Ureter (tissue), 1 donor: Measurements from ENCODE around the gene SMARCB1. TPM values are rescaled to one million over a fixed set of nuclear protein-coding genes. Genes with fewer than 3 reads are reported as not detected.
"Not testable (repeated sequence)": the region's sequence is repeated elsewhere in the genome, so short reads cannot be mapped to it uniquely, and the experiment has no call there.

Experiments
- DNase-seq: peaks from one replicate; pipeline ENCODE4 v3.0.0-alpha.2; 2020; ENCODE audit warnings: low spot score
- total RNA-seq: library from RNA; stranded (reverse); gene quantifications from one replicate; pipeline ENCODE4 v1.2.4, GENCODE V29; 2023
- donor health status: DM: yes; HTN: yes; CAD: no.

Gene SMARCB1
- total RNA-seq, 1 donor from 2014 or later = 74.0 TPM

DNA sequence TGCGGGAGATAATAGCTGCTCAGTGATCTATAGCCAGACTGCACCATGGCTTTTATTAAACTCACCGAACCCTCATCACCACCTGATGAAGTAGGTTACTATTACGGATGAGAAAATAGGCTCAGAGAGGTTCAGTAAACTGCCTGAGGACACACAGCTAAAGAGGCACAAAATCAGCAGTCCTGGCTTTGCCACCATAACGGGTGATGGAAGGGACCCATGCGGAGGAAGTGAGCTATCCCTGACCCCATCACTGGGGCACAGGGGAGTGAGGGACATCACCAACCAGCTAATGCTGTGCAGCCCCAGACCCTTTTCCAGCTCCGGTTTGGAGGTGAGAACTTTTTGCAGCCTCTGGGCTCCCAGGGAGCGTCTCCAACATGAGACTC is 59.3 kb downstream of the SMARCB1 start:
- DNase-seq = no peak

DNA sequence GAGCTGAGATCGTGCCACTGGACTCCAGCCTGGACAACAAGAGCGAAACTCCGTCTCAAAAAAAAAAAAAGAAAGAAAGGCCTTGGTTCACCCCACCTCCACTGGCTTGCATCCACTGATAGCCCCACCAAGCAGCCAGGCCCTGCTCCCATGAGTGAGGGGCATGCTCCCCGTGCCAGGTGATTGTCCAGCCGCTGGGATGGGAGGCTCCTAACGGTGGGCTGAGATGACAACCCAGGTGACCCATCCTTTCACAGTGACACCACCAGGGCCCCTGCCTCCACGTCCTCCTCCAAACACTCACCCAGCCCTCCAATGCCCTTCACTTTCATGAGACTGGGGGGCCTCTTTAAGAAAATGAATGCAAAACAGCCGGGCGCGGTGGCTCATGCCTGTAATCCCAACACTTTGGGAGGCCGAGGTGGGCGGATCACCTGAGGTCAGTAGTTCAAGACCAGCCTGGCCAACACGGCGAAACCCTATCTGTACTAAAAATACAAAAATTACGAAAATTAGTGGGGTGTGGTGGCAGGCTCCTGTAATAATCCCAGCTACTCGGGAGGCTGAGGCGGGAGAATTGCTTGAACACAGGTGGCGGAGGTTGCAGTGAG is 60.6 kb downstream of the SMARCB1 start:
- no peak for DNase-seq

DNA sequence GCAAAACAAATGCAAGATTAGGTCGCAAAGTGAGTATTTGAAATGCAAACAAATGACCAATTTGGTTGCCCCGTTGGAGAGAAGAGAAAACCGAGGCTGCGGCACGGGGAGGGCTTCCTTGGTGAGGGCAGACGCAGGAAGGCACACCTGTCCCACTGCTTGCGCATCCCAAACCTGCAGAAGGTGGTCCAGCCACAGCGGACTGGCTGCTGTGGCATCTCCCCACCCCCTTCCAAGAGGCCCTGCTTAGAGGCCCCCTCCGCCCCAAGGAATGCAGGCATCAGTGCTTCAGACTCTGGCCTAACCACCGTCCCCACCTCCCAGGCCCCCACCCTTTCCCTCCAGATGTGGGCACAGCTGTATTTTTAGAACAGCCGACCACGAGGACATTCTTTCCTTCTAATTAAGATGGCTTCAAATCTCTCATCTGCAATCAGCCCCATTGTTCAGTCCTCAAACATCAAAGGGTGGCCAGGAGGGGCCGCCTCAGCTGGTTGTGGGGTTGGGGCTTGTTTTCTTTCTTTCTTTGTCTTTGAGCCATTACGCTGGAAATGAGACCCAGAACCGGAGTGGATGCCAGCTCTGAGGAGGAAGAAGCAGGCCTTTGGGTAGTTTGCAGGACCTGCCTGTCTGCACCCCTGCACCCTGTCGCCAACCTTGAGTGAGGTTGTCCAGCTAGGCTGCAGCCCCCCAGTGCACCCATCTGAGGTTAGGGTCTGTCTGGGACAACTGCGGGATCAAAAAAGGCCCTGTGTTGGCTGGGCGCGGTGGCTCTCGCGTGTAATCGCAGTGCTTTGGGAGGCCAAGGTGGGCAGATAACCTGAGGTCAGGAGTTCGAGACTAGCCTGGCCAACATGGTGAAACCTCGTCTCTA is 61.5 kb downstream of the SMARCB1 start:
- no peak for DNase-seq

DNA sequence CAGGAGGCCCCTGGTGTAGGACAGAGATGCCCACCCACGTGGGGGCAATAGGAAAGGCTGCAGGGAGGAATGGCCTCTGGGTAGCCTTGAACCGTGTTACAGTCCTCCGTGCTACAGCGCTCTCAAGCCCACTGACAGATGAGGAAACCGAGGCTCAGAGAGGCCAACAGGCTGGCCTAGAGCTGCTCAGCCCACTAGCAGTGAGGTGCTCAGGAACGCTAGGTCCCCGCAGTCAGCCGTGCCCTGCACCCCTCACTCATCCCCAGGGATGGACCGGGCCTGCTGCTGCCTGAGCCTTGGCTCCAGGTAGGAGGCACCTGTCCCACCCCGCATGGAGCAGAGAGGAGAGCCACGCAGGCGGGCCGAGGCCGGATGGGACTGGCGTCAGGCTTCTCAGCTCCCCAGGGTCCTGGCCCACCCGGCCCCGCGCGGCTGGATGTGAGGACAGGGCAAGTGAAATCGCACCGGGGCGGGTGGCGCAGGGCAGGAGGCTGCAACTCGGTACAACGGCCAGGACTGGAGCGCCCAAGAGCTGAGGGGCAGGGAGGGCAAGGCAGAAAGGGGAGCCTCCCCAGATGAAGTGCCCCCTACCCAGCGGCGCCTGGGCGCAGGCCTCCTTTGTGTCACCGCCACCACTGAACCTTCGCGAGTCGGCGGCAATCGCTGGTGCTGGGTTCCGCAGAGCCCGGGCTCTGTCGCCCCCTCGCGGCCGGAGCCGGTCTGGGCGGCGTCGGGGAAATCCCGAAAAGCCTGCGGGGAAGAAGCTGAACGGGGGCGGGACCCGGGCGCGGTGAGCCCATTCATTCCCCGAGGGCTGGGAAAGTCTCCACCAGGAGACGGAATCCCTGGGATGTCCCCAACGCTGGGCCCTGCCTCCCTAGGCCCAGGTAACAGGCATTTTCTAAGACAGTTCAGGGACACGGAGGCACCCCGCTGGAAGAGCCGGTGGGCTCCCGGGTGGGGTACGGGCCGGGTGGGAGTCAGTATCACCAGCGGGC is 62.5 kb downstream of the SMARCB1 start:
- peak; percentile 85 for DNase-seq

DNA sequence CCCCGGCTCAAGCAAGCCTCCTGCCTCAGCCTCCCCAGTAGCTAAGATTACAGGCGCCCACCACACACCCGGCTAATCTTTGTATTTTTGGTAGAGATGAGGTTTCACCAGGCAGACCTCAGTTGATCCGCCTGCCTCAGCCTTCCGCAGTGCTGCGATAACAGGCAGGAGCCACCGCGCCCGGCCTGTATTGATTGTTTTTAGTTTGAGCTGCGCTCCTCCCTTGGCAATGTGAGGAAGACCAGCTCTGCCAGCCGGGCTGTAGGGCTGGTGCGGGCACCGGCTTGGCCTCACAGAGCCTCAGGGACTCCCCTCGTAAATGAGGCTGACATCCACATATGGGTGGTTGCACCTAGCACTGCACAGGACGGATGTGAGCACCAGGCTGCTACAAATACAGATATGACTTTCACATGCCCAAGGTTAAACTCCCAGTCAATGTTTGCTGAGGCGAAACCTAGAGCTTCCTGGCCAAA is 63.4 kb downstream of the SMARCB1 start:
- DNase-seq = no peak

DNA sequence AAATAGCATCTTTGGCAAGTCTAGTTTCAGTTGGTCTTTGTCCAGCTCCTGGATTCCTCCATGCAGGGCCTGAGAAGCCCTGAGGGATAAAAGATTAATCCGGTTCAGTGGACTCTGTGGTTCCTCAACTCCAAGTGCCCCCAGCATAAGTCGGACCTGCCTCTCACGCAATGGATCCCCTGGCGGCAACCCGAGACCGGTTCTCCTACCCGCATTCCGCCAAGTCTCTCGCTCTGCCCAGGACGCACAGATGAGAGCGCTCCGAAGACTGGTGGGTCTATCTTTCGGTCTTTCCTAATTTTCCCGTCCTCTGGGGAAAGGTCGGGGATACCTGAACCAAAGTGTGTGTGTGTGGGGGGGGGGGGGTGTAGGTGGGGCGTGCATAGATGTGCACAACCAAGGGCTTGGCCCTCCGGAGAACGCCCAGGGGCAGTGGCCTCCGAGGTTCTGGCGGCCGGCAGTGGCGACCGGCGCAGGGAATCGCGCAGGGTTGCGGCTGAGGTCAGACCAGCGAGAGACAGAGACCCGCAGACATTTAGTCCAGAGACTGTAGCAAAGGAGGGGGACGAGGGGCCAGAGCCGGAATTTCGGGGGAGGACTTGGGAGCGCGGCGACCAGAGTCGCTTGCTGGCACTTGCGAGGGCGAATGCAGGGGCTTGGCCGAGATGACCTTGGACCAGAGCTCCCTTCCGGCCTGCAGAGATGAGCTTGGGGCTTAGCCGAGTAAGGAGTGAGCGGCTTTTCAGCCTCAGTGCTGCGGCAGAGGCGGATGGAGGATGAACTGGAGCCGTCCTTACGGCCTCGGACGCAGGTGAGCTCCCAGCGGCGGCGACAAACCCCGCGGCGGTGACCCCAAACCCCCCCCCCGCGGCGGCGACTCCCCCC is 70.2 kb downstream of the SMARCB1 start:
- no peak for DNase-seq

DNA sequence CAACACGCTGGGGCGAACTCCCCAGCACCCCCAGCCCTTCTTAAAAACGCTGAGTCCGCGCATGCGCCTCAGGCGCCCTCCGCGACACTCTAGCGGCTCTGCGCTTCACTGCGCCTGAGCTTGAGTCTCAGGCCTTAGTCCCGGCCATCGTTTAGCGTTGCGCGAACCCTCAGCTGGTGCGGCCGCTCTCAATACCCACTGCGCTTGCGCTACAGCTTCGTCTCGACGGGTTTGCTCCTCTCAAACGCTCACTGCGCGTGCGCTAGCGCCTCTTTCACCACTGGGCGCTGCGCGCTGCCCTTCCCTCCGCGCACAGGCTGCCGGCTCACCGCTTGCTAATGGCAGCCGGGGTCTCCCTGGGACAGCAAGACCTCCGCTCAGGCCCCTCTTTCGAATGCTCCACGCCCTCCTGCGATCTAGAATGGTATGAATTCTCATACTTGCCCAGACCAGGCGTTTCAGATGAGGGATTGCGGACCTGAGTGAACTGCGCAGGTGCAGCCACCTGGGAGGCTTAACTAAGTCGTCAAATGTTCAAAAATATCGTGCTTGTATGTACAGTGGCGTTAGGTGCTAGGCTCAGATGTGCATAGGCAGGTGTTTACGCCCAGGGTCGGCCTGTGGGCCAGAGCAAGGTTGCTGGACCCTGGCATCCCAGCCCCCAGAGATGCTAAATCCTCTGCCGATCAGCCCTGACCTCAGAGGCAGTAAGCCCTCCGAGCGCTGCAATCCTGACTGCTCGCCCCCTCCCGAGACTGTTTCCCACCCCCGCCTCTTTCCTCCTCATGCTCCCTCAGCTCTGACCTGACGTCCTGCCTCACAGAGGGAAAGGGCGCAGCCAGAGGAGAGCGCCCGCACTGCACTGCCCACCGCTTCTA is 71.1 kb downstream of the SMARCB1 start, which contains the start of gene SLC2A11:
Gene SLC2A11, plus strand, starts transcription at position 270 of the 878 bp plus-strand sequence. Its CDS starts 125 bp downstream, at position 395.
- peak; percentile 96 for DNase-seq

DNA sequence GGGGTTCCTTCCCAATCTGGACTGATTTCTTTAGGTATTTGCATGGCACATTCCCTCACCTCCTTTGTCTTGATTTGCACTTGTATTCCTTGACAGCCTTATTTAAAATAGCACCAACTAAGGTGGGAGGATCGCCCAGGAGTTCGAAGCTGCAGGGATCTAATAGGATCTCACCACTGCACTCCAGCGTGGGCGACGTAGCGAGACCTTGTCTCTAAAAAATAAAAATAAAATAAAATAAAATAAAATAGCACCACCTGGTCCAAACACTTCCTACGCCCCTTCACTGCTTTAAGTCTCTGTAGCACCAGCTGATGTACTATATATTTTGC is 71.7 kb downstream of the SMARCB1 start:
- DNase-seq = no peak

DNA sequence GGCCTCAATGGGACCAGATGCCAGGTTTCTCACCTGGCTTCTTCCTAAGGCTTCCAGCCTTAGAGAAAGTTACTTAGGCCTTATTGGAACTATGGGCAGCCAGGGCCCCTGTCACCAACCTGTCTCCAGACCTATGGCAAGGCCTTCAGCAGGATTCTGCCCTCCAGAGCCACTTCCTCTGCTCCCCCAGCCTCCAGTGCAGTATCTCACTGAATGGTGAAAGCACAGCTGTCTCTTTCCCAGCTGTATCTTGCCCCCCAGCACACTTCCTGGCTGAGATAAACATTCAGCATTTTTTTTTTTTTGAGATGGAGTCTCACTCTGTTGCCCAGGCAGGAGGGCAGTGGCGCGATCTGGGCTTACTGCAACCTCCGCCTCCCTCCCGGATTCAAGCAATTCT is 72.4 kb downstream of the SMARCB1 start:
- DNase-seq = no peak

DNA sequence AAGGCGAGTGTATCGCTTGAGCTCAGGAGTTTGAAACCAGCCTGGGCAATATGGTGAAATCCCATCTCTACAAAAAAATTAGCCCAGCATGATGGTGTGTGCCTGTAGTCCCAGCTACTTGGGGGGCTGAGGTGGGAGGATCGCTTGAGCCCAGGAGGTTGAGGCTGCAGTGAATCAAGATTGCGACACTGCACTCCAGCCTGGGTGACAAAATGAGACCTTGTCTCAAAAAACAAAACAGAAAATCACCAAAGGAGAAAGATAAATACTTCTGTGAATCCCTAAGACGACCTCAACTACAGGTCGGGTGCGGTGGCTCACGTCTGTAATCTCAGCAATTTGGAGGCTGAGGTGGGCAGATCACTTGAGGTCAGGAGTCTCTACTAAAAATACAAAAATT is 73.4 kb downstream of the SMARCB1 start:
- not testable (repeated sequence) for DNase-seq

DNA sequence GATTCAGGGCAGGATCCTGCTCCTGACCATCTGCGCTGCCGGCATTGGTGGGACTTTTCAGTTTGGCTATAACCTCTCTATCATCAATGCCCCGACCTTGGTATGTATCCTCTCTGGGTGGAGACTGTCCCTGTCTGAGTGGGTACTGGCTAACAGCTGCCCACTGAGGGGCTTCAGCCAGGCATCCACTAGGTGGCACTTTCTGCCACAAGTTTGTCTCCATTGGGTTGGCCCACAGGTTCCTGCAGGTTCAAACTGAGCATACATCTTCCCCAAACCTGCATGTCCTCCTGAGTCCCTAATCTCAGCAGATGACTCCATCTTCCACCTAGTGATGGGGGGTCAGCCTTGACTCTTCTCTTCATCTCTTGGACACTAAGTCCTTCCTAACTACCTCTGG is 75.3 kb downstream of the SMARCB1 start:
- DNase-seq = no peak

DNA sequence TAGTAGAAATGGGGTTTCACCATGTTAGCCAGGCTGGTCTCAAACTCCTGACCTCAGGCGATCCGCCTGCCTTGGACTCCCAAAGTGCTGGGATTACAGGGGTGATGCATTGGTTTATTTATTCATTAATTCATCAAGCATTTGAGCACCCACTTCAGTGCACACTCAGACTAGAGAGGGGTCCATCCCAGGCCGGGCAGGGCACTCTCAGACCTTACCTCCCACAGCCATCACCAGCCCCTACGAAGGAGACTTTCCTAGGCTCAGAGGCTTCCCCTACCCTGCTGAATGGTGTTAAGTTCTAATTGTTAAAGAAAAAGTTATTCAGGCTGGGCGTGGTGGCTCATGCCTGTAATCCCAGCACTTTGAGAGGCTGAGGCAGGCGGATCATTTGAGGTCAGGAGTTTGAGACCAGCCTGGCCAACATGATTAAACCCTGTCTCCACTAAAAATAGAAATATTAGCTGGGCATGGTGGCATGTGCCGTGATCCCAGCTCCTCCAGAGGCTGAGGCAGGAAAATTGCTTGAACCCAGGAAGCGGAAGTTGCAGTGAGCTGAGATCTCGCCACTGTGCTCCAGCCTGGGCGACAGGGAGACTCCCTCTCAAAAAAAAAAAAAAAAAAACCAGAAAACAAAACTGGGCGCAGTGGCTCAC is 77.9 kb downstream of the SMARCB1 start:
- not testable (repeated sequence) for DNase-seq

DNA sequence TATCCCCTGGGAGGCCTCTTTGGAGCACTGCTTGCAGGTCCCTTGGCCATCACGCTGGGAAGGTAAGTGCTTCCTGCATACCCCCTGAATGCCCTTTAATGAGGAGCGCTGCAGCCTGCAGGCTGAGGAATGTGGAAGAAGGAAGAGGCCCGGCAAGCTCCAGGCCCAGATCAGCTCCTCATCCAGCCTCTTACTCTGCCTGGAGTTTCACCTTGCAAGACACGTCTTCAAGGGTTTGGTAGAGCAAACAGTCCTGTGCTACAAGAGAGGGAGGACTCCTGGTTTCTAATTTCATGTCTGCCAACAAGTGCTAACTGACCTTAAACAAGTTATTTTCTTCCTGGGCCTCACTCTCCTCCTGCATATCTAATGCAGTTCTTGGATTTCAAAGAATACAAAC is 81.8 kb downstream of the SMARCB1 start:
- DNase-seq = no peak

DNA sequence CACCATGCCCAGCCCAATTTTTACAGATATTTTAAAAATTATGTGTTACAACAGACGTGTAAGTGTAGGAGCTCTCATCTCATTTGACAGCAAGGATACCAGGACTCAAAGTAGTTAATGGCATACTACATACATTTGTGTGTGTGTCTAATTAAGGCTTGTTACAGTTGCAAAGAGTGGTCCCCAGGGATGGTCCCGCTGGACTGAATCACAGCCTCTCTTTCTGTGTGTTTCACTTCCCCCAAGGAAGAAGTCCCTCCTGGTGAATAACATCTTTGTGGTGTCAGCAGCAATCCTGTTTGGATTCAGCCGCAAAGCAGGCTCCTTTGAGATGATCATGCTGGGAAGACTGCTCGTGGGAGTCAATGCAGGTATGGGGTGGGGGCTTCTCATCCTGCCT is 88.1 kb downstream of the SMARCB1 start:
- DNase-seq = no peak

DNA sequence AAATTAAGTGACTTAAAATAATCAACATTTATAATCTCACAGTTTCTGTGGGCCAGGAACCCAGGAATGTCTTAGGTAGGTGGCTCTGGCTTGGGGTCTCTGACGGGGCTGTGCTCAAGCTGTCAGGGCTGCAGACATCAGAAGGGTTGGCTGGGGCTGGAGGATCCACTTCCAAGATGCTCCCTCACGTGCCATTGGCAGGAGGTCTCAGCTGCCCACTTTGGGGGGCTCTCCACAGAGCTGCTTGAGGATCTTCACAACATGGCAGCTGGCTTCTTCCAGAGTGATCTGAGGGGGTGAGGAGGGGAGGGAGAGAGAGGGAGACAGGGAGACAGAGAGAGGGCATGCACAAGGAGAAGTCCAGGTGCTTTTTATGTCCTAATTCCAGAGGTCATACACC is 89.0 kb downstream of the SMARCB1 start:
- DNase-seq = no peak

DNA sequence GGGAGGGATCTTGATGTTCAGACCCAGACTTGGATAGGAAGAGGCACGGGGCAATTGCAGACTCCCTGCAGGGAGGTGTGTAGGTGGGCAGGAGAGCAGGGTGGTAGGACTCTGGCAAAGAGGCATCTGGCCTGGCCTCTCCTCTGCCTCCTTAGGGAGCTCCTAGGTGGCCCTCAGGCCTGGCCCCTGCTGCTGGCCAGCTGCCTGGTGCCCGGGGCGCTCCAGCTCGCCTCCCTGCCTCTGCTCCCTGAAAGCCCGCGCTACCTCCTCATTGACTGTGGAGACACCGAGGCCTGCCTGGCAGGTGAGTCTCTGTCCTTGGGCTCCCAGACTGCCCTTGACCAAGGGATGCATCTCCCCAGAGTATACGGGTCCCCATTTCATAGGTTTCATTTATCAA is 90.8 kb downstream of the SMARCB1 start:
- DNase-seq = no peak

DNA sequence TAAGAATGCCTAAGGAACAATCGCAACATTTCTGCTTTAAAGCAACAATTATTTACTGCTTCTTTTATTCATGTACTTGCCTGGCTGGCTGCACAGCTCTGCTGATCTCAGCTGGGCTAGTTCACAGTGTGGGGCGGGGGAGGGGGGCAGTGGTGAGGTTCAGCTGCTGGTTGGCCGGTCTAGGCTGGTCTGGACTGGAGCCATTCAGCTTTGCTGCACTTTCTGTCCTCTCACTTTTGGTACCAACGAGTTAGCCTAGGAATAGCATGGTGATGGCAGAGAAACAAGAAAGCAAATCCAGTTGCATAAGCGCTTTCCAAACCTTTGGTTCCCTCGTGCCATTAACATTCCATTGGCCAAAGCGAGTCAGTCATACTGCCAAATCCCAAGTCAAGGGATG is 91.5 kb downstream of the SMARCB1 start:
- DNase-seq = no peak

DNA sequence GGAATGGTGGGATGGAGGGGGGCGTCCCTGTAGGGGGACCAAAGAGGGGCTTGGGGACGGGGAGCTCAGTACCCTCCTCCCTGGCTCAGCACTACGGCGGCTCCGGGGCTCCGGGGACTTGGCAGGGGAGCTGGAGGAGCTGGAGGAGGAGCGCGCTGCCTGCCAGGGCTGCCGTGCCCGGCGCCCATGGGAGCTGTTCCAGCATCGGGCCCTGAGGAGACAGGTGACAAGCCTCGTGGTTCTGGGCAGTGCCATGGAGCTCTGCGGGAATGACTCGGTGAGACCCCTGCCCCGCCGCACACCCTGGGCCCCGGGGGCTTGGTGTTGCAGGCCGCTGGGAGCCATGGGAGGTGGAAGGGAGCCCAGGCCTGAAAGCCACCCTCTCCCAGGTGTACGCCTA is 95.6 kb downstream of the SMARCB1 start:
- DNase-seq = no peak

DNA sequence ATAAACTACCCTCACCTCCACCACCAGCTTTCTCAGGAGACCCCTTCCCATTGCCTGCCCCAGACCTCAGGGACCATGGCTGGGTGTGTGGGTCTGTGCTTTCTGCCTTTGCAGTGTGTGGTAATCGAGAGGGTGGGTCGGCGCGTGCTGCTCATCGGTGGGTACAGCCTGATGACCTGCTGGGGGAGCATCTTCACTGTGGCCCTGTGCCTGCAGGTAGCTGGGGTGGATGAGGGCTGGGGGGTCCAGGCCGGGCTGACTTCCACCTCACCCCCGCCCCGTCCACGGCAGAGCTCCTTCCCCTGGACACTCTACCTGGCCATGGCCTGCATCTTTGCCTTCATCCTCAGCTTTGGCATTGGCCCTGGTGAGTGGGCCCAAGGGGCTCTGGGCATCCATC is 96.9 kb downstream of the SMARCB1 start:
- DNase-seq = no peak
